GM21423 (cell line): ENCODE results near the gene IL21R.

Source experiments
- ATAC-seq: cut with Tn5 transposase; IDR thresholded peaks from one replicate; pipeline ENCODE4 v1.9.1; 2021; ENCODE audit warnings: mild to moderate bottlenecking, moderate library complexity; ENCODE audit not compliant: unreplicated experiment

Gene IL21R

DNA sequence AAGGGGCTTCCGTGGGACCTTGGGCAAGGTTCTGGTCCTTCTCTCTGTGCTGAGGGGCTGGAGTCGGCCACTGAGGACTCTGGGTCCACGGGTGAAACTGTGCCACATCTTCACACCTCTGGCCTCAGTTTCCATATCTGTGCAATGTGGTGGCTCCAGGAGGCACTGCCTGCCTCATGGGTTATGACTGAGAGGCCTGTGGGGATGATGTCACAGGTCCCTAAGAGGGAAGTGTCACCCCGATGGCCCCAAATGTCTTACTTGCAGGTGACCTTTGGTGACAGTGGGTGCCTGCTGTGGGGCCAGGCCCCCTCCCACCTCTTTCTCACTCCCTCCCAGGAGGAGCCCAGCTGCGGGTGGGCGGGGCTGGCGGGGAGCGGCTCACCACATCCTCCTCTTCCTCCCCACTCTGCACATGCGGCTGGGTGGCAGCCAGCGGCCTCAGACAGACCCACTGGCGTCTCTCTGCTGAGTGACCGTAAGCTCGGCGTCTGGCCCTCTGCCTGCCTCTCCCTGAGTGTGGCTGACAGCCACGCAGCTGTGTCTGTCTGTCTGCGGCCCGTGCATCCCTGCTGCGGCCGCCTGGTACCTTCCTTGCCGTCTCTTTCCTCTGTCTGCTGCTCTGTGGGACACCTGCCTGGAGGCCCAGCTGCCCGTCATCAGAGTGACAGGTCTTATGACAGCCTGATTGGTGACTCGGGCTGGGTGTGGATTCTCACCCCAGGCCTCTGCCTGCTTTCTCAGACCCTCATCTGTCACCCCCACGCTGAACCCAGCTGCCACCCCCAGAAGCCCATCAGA lies at the start of gene IL21R:
TSS of gene IL21R (plus strand) at position 407 of the 801 bp plus-strand sequence. CDS start 27,898 bp downstream, outside the sequence.
- peak; percentile 51 for ATAC-seq

DNA sequence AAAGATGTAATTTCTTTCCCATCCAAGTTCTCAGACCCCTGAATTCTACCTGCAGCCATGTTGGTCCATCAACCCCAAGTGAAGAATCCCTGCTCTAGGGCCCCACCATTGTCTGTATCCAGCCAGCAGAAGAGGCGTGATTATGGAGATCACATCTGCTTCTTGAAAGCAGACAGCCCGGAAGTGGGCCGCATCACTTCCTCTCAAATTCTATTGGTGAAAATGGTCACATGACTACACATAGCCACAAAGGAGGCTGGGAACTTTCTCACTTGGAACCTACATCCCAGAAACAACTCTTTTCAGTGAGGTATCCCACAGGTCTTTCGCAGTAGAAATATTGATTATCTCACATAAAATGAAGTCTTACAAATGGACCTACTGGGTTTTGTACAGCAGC lies 48.1 kb upstream of the IL21R start:
- ATAC-seq: no peak

DNA sequence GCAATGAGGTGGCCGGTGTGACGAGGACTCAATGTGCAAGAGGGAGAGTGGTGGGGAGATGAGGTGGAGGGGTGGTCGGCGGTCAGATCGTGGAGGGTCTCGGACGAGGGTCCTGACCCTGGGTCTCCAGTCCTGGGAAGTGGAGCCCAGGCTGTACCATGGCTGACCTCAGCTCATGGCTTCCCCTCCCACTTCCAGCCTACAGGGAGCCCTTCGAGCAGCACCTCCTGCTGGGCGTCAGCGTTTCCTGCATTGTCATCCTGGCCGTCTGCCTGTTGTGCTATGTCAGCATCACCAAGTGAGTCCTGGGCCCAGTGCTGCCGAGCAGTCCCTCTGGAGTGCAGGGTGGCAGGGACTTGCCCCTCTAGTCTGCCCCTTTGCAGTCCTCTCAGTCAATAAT lies 46.4 kb upstream of the IL21R start:
- ATAC-seq: no peak

DNA sequence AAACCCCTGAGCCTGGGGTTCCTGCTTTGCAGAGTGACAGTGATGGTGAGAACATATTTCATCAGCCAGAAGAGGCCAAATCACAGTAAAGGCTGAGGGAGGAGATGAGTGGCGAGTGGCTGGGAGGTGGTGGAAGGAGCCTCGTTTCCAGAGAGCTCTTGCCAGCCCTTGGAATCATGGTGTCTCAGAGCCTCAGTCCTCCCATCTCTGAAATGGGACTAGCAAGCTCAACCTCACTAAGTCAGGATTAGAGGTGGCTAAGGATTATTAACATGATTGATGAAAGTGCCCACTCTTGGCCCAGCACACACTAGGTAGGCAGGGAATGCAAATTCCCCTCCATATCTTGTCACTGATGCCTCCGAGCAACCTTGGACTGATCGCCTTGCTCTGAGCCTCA lies 45.2 kb upstream of the IL21R start:
- no peak for ATAC-seq

DNA sequence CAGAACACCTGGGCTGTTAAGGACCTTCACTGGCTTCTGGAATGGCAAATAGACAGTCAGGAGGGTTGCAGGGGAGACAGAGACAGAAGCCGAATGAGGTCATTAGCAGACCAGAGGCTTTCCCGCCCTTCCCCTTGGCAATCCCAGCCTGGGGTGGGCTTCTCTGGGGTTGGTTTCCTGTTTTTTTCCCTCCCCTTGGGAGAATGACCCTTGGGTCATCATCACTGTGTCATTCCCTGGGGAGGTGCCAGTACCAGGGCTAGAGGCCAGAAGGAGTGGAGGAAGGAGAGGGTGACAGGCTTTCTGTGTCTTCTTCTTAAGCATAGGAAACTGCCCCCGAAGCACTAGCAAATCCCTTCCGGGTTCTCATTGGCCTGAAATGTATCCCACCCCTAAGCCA lies 42.9 kb upstream of the IL21R start:
- ATAC-seq: no peak

DNA sequence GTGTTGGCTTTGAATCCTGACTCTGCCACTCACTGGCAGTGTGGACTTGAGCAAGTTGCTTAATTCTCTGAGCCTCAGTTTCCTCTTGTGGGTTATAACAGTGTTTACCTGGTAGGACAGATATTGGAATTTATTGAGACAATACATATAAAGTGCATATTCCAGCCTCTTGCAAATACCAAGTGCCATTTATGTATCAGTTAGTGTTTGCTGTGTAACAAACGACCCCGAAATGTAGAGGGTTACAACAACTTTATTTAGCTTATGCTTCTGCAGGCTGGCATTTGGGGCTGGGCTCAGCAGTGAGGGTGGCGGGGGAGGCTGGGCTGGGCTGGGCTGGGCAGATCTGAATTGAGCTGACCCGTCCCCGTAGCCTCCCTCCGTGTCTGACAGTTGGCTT lies 42.4 kb upstream of the IL21R start:
- no peak for ATAC-seq

DNA sequence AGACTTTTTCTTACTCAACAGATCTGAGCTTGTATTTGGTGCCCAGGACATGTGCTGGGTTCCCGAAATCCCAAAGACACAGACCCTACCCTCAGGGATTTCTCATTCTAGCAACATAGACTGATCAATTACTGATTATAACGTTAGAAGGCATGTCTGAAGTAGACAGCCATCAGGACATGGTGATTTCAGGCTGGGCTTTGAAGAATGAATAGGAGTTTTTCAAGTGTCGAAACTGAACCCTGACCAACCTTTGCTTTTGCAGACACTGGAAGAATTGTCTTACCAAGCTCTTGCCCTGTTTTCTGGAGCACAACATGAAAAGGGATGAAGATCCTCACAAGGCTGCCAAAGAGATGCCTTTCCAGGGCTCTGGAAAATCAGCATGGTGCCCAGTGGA lies 40.0 kb upstream of the IL21R start:
- no peak for ATAC-seq

DNA sequence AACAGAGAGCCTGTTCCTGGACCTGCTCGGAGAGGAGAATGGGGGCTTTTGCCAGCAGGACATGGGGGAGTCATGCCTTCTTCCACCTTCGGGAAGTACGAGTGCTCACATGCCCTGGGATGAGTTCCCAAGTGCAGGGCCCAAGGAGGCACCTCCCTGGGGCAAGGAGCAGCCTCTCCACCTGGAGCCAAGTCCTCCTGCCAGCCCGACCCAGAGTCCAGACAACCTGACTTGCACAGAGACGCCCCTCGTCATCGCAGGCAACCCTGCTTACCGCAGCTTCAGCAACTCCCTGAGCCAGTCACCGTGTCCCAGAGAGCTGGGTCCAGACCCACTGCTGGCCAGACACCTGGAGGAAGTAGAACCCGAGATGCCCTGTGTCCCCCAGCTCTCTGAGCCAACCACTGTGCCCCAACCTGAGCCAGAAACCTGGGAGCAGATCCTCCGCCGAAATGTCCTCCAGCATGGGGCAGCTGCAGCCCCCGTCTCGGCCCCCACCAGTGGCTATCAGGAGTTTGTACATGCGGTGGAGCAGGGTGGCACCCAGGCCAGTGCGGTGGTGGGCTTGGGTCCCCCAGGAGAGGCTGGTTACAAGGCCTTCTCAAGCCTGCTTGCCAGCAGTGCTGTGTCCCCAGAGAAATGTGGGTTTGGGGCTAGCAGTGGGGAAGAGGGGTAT lies 39.3 kb upstream of the IL21R start:
- no peak for ATAC-seq

DNA sequence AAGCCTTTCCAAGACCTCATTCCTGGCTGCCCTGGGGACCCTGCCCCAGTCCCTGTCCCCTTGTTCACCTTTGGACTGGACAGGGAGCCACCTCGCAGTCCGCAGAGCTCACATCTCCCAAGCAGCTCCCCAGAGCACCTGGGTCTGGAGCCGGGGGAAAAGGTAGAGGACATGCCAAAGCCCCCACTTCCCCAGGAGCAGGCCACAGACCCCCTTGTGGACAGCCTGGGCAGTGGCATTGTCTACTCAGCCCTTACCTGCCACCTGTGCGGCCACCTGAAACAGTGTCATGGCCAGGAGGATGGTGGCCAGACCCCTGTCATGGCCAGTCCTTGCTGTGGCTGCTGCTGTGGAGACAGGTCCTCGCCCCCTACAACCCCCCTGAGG lies 38.7 kb upstream of the IL21R start:
- ATAC-seq: no peak

DNA sequence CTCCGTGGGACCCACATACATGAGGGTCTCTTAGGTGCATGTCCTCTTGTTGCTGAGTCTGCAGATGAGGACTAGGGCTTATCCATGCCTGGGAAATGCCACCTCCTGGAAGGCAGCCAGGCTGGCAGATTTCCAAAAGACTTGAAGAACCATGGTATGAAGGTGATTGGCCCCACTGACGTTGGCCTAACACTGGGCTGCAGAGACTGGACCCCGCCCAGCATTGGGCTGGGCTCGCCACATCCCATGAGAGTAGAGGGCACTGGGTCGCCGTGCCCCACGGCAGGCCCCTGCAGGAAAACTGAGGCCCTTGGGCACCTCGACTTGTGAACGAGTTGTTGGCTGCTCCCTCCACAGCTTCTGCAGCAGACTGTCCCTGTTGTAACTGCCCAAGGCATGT lies 38.2 kb upstream of the IL21R start:
- no peak for ATAC-seq

DNA sequence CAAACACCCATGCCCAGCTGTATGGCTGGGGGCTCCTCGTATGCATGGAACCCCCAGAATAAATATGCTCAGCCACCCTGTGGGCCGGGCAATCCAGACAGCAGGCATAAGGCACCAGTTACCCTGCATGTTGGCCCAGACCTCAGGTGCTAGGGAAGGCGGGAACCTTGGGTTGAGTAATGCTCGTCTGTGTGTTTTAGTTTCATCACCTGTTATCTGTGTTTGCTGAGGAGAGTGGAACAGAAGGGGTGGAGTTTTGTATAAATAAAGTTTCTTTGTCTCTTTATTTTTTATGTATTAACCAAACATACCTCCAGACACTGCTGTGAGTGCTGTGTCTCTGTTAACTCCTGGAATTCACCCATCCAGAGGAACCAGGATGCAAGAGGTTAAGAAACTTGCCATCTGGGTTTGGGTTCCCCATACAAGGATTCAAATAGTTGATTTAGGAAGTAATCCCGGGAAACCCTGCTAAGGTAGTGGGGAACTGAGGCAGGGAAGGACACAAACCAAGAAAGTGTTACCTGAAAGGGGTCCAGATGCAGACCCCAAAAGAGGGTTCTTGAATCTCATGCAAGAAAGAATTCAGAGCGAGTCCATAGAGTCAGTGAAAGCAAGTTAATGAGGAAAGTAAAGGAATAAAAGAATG lies 37.4 kb upstream of the IL21R start:
- no peak for ATAC-seq

DNA sequence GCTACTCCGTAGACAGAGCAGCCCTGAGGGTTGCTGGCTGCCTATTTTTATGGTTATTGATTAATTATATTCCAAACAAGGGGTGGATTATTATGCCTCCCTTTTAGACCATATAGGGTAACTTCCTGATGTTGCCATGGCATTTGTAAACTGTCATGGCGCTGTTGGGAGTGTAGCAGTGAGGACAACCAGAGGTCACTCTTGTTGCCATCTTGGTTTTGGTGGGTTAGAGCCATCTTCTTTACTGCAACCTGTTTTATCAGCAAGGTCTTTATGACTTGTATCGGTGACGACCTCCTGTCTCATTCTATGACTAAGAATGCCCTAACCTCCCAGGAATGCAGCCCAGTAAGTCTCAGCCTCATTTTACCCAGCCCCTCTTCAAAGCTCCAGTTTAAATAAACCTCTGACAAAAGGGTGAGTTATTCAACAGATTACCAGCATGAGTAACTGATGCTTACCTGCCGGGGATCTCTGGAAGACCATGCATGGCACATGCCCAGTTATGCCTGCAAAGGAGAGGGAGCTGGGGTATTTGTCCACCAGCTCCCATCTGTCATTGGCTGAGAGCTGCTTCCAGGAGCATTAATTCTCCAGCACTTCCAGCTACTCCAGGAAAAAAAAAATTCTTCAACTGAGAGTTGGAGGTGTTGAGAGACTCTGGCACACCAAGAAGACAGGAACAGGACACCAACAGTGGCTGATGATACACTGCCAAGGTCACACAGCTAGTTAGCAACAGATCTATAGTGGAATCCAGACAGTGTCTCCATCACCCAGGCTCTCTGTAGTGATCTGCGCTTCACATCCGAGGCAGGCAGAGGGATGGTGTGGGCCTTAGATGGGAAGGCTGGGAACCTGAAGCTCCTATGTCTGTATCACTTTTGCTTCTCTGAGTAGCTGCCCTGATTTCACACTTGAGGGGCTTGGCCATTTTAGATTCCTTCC lies 36.6 kb upstream of the IL21R start:
- ATAC-seq: no peak

DNA sequence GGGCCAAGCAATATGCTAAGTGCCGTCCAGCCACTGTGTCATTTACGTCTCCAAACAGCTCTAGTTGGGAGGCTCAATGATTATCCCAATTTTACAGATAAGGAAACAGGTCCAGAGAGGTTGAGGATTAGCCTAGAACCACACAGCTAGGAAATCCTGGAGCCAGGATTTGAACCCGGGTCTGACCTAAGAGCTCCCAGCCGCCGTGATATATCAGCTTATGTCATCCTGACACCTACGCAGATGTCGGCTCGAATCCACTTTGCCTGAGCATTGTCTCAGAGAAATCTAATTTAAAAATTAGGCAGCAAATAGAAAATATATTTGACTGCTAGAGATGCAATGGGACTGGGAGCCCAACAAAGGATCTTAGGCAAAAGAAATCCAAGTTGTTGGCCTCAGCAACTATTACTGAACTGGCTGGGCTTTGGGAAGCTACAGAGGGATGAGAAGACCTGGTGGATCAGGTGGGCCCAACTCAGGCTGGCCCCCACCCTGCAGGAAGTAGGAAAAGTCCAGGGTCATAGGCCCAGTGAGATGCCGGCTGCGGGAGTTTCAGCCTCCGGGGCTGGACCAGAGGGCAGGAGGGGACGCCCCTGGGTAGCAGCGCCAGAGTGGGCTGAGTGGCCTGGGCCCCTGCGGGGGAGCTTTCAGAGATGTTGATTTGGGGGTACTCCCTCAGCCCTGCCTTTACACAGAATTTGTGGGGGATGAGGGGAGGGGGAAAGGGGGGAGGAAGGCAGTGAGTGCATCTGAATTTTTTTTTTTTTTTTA lies 35.1 kb upstream of the IL21R start:
- peak; percentile 12 for ATAC-seq

DNA sequence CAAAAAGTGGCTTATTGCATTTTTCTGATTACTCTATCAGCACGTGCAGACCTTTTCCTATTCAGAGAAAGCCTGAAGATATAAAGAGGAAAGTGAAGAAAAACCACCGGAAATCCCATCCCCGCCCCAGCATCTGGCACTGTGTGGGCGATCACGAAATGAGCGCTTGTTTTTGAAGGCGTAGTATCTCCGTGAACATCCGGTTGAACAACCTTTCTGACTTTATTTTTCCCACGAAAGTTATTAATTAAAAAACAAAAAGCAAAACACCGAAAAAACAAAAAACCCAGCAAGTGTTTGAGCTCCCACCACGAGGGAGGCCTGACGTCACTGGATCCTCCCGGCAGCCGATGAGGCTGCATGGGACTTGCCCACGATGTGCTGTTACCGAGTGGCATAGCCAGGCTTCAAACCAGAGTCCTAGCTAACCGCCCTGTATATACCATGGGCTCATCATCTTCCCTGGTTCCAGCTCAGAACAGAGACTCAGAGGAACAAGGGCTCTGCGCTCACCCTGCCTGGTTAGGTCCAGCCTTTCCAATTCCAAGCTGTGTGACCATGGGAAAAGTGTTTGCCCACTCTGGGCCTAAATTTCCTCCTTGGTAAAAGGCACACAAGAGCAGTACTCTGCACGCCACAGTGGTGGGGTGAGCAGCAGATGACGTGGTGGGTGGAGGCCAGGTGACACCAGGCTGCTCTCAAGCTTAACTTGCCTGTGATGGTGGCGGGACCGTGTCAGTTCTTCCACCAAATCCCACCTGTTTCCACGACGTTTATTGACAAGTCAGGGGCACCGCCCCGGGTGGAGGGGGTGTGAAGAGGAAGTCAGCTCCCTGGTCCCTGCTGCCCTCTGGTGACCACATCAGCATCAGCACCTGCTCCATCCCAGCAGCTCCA lies 34.3 kb upstream of the IL21R start:
- peak; percentile 71 for ATAC-seq

DNA sequence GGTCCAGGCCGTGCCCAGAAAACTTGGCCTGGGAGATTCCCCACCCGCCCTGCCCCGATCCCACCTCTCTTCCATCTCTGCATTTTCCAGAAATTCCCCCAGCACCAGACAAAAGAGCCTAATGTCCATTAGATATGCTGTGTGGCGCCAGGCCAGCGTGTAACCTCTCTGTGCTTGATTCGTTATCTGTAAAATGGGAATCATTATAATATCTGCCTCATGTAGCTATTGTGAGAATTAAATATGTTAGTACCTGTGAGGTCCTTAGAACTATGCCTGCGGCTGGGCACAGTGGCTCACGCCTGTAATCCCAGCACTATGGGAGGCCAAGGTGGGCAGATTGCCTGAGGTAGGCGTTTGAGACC lies 33.6 kb upstream of the IL21R start:
- no peak for ATAC-seq

DNA sequence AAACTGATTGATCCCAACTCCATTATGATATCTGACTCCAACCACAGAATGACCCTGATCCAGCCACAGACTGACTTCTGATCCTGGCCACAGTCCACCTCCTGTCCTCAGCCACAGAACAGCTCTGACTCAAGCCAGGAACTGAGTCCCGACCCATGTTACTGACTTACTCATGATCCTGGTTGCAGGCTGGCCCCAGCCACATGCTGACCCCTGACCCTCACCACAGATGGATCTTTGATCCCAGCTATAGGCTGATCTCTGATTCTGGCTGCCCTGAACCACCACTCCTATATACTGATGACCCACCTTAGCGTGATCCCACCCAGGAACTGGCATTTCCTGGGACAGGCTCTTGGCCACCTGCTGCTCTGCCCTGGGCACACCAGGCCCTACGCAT lies 32.2 kb upstream of the IL21R start:
- ATAC-seq: no peak

DNA sequence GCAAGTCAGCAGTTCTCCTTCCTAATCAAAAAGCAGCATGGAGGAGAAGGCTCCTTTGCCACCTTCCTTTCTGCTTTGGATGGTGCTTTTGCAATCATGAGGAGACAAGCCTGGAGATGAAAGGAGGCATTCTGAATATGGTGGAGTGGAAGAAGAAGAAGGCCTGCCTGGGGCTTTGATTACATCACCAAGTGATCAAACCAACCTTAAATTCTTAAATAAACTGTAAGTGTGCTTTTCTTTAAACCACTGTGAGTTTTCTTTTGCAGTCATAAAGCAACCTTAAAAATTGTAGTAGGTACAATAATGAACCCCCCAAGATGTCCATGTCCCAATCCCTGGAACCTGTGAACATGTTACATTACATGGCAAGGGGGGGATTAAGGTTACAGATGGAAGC lies 31.7 kb upstream of the IL21R start:
- no peak for ATAC-seq

DNA sequence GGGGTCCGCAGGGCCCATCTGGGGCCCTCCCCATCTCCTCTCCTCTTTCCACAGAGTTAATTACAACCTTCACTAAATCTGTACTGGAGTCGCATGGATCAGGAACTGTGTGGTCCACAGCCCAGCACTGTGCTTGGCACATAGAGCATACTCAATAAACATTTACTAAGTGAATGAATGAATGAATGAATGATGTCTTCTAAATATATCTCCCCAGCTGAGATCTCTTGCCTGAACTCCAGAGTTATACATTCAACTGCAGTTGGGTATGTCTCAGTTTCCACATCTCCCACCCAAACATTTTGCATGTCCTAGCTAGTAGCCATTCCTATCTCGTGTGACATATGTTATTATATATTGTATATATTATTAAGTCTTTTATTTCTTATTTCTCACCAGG lies 28.7 kb upstream of the IL21R start:
- no peak for ATAC-seq

DNA sequence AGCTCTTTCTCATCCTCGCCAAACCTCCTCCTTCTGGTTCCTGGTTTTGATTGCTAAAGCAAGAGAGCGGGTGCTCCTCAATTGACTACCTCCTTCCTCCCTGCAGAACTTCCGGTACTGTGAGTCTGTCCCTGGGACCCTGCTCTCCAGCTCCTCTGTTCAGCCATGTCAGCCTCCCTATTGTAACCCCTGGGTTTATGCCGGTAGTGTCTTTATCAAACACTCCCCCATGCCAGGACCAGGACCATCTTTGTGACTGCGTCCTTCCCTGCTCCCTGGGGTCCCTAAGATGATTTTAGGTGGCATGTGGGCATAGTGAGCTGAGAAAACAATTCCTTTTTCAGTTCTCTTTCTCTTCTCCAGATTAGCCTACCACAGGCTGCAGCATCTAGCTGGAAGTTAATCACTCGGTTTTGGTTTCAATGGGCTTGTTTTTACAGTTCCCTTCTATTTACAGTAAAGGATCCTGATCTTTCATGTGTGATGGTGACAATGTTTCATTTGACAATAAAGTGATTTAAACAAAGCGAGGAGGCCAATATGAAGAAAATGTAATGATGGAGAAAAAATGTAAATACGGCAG lies 27.7 kb upstream of the IL21R start:
- ATAC-seq: peak; percentile 20
